Thyroid gland (tissue), 4 donors: Measurements from ENCODE around the gene CARNS1. TPM values are rescaled to one million over a fixed set of nuclear protein-coding genes. Genes with fewer than 3 reads are reported as not detected.
"Not testable (repeated sequence)": the region's sequence is repeated elsewhere in the genome, so short reads cannot be mapped to it uniquely, and the experiment has no call there.

Experiments
- DNase-seq, 2 donors: peaks; one replicate each; pipeline ENCODE4 v3.0.0-alpha.2; 2019
- H3K27ac ChIP-seq, 3 donors: fragments of 200-600 bp; sonication (generic); 1 replicate in 2 of 3; 2 replicates in 1 of 3; pipeline ENCODE4 v1.5.1; 2016 to 2019; ENCODE audit warnings: mild to moderate bottlenecking in 1 of 3, moderate library complexity in 1 of 3
- H3K27me3 ChIP-seq: fragments of 200-600 bp; sonication (generic); one replicate; pipeline ENCODE4 v1.5.1; 2019
- H3K36me3 ChIP-seq, 2 donors: fragments of 200-600 bp; sonication (generic); one replicate each; pipeline ENCODE4 v1.5.1; 2016 to 2019
- H3K4me1 ChIP-seq, 2 donors: fragments of 200-600 bp; sonication (generic); one replicate each; pipeline ENCODE4 v1.5.1; 2017 to 2019
- H3K4me3 ChIP-seq, 3 donors: fragments of 200-600 bp; sonication (generic); replicated peaks in 1 of 3; 1 replicate in 2 of 3; 2 replicates in 1 of 3; pipeline ENCODE4 v1.5.1; 2016; ENCODE audit warnings: mild to moderate bottlenecking in 1 of 3
- H3K9me3 ChIP-seq: fragments of 200-600 bp; sonication (generic); one replicate; pipeline ENCODE4 v1.5.1; 2017
- POLR2A ChIP-seq, 2 donors: fragments of 450-650 bp; IDR thresholded peaks; one replicate each; pipeline ENCODE4 v1.6.1; 2017; ENCODE audit warnings: antibody characterized with exemption in 2 of 2, mild to moderate bottlenecking in 2 of 2, moderate library complexity in 1 of 2
- WGBS, 2 donors: methylation state at CpG; one replicate each; pipeline ENCODE4 v1.1.5; 2017; 5-methylcytosine and 5-hydroxymethylcytosine counted together
- intact Hi-C: fragments of 100-400 bp; cut with DNase I; formaldehyde crosslinking; loops from one replicate; pipeline ENCODE4 v1.15.1; 2023
- total RNA-seq, 4 donors: library from RNA; depleted of rRNA; stranded (reverse); fragments of >200 nt; gene quantifications; one replicate each; pipeline ENCODE4 v1.2.3, GENCODE V29; 2016
- TF ChIP-seq, protein P1 (sequence below), 6 experiments: fragments of 200-600 bp in 3 of 6; fragments of 450-650 bp in 3 of 6; sonication (generic) in 3 of 6; IDR thresholded peaks; one replicate each; pipeline ENCODE4 v1.5.1; 2016 to 2019; ENCODE audit warnings: antibody characterized with exemption in 6 of 6, mild to moderate bottlenecking in 2 of 6, inconsistent platforms in 1 of 6, moderate library complexity in 1 of 6

CARNS1 gene
- total RNA-seq, 4 donors from 2014 or later, result 3.8 to 9.8 (median 5.9) TPM

- Histone ChIP-seq H3K27me3 (no peaks in the 10 kb centered on the region), H3K27ac (no peak overlapping the region), H3K4me3 (no peak overlapping the region), H3K36me3 (no peaks in the 10 kb centered on the region), H3K9me3 (no peaks in the 10 kb centered on the region), H3K4me1 (peaks cover 9 to 27% of the 10 kb centered on the region in 2 donors)
- TF ChIP-seq POLR2A (IDR thresholded peaks at IDR 0.05), result no peak
- no peak for DNase-seq
- intact Hi-C loops, result loop anchor here (5.0 kb wide), 1 partner anchor 43 kb away; the partner anchor contains the start of gene TMEM134
- WGBS, 2 donors, result 90 to 93% methylated on average over 12 to 16 of the region's 34 CpGs
These were observed 8.6 kb downstream of the CARNS1 start for GRCh38 chr11:67423891-67424613.

- H3K36me3 ChIP-seq, H3K9me3 ChIP-seq, H3K27me3 ChIP-seq, intact Hi-C loops, DNase-seq: not testable (repeated sequence)
- peak overlapping the region in 2 of 3 donors; percentile 24 to 73 for H3K4me3 ChIP-seq
- WGBS, 2 donors, result 75 to 79% methylated on average over 19 of the region's 19 CpGs
- peaks cover 7 to 20% of the 10 kb centered on the region in 2 donors for H3K4me1 ChIP-seq
- H3K27ac ChIP-seq, result peak overlapping the region; percentile 31 to 90 (median 82)
These were observed 11.9 kb downstream of the CARNS1 start for GRCh38 chr11:67427364-67427859.

DNA sequence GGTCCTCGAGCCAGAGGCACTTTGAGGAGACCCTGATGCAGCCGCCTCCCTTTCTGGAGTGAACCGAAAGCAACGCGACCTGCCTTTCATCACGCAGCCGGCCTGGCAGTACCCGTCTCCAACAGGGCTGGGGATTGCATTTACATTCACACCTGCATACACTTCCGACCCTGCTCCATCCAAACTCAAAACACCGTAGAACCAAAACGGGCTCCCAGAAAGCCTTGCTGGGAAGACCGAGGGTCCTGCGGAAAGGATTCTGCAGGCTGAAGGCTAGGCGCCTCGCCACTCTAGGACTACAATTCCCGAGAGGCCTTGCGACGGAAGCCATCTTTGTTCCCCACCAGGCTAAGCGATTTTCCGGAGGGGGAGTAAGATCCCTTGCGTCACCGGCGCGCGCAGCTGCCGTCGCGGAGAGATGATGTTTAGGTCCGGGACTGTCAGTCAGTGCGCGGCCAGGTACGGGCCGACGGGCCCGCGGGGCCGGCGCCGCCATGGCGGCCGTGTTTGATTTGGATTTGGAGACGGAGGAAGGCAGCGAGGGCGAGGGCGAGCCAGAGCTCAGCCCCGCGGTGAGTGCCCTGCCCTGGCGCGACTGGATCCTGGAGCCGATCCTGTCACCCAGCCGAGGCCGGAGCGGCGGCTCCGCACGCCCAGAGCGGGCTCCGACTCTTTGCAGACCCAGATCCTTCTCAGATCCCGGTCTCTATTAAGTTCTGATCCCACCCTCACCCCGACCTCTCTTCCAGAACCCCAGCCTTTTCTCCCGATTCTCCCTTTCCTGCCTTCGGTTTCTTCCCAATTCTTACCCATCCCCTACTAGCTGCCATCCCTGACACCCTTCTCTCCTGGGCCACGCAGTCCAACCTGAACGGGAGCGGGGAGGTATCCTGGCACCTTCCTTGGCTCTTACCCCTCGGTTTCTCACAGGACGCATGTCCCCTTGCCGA, 12.8 kb downstream of the CARNS1 start, which contains the start of gene RPS6KB2:
TSS of gene RPS6KB2 (plus strand) at position 443 of the 950 bp plus-strand sequence. CDS start at position 495, 52 bp downstream.
- TF ChIP-seq, protein P1, sequence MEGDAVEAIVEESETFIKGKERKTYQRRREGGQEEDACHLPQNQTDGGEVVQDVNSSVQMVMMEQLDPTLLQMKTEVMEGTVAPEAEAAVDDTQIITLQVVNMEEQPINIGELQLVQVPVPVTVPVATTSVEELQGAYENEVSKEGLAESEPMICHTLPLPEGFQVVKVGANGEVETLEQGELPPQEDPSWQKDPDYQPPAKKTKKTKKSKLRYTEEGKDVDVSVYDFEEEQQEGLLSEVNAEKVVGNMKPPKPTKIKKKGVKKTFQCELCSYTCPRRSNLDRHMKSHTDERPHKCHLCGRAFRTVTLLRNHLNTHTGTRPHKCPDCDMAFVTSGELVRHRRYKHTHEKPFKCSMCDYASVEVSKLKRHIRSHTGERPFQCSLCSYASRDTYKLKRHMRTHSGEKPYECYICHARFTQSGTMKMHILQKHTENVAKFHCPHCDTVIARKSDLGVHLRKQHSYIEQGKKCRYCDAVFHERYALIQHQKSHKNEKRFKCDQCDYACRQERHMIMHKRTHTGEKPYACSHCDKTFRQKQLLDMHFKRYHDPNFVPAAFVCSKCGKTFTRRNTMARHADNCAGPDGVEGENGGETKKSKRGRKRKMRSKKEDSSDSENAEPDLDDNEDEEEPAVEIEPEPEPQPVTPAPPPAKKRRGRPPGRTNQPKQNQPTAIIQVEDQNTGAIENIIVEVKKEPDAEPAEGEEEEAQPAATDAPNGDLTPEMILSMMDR (IDR thresholded peaks at IDR 0.05), result peak in 1 of 6 experiments; percentile 30
- TF ChIP-seq POLR2A (IDR thresholded peaks at IDR 0.05), result peak; percentile 54 to 93
- Histone ChIP-seq H3K4me1 (peaks cover 7 to 20% of the 10 kb centered on the region in 2 donors), H3K4me3 (peak within 1 kb of the TSS; percentile 24 to 95 (median 73)), H3K36me3 (peaks cover 11 to 18% of the 10 kb centered on the region in 2 donors), H3K27ac (peak within 1 kb of the TSS; percentile 72 to 90 (median 82)), H3K9me3 (no peaks in the 10 kb centered on the region), H3K27me3 (no peaks in the 10 kb centered on the region)
- intact Hi-C loops, result no loop called here
- peak; percentile 99 for DNase-seq
- WGBS, 2 donors, result 0% methylated on average over 37 to 45 of the region's 68 CpGs

- H3K9me3 ChIP-seq, result no peaks in the 10 kb centered on the region
- 43 to 62% methylated on average over 9 to 12 of the region's 12 CpGs for WGBS, 2 donors
- H3K27me3 ChIP-seq, result no peaks in the 10 kb centered on the region
- TF ChIP-seq POLR2A (IDR thresholded peaks at IDR 0.05), result no peak
- TF ChIP-seq, protein P1 (IDR thresholded peaks at IDR 0.05), result no peak
- peaks cover 19 to 24% of the 10 kb centered on the region in 2 donors for H3K36me3 ChIP-seq
- no peak for DNase-seq
- H3K4me3 ChIP-seq, result peak overlapping the region; percentile 24 to 95 (median 73)
- intact Hi-C loops, result no loop called here
- peaks cover 7 to 20% of the 10 kb centered on the region in 2 donors for H3K4me1 ChIP-seq
- H3K27ac ChIP-seq, result peak overlapping the region in 2 of 3 donors; percentile 82 to 90
These were observed 13.7 kb downstream of the CARNS1 start for GRCh38 chr11:67429038-67429668.

DNA sequence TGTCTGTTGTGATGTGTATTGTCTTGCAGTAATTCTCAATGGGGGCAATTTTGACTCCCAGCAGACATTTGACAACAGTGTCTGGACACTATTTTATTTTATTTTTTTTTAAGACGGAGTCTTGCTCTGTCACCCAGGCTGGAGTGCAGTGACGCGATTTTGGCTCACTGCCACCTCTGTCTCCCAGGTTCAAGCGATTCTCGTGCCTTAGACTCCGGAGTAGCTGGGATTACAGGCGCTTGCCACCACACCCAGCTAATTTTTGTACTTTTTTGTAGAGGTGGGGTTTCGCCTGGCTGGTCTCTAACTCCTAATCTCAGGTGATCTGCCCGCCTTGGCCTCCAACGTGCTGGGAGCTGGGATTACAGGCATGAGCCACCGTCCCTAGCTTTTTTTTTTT, 14.2 kb downstream of the CARNS1 start:
- Histone ChIP-seq H3K36me3 (peaks cover 25 to 30% of the 10 kb centered on the region in 2 donors), H3K4me3 (no peak overlapping the region), H3K27me3 (no peaks in the 10 kb centered on the region), H3K9me3 (no peaks in the 10 kb centered on the region), H3K27ac (no peak overlapping the region), H3K4me1 (peaks cover 7 to 20% of the 10 kb centered on the region in 2 donors)
- intact Hi-C loops, result no loop called here
- WGBS, 2 donors, result 79 to 82% methylated on average over 11 of the region's 11 CpGs
- no peak for TF ChIP-seq POLR2A (IDR thresholded peaks at IDR 0.05)
- TF ChIP-seq, protein P1 (IDR thresholded peaks at IDR 0.05), result no peak
- no peak for DNase-seq
